Testis (tissue), 3 donors: ENCODE measurements around the gene SLC2A10. TPM values are rescaled to one million over a fixed set of nuclear protein-coding genes. Genes with fewer than 3 reads are reported as not detected.

Source experiments
- DNase-seq: peaks from one replicate; pipeline ENCODE4 v3.0.0-alpha.2; 2019
- H3K27ac ChIP-seq, 2 donors: fragments of 200-600 bp; sonication (generic); one replicate each; pipeline ENCODE4 v1.5.1; 2019
- H3K27me3 ChIP-seq: fragments of 200-600 bp; sonication (generic); one replicate; pipeline ENCODE4 v1.5.1; 2019
- H3K36me3 ChIP-seq: fragments of 200-600 bp; sonication (generic); one replicate; pipeline ENCODE4 v1.5.1; 2017; ENCODE audit warnings: low read depth; ENCODE audit errors: missing control alignments
- H3K4me1 ChIP-seq: fragments of 200-600 bp; sonication (generic); one replicate; pipeline ENCODE4 v1.5.1; 2019
- H3K4me3 ChIP-seq, 2 donors: fragments of 200-600 bp; sonication (generic); one replicate each; pipeline ENCODE4 v1.5.1; 2017 to 2019
- H3K9me3 ChIP-seq: fragments of 200-600 bp; sonication (generic); one replicate; pipeline ENCODE4 v1.5.1; 2017
- CTCF ChIP-seq, 3 experiments: fragments of 450-650 bp in 2 of 3; fragments of 200-600 bp in 1 of 3; sonication (generic) in 1 of 3; IDR thresholded peaks; one replicate each; pipeline ENCODE4 v1.5.1; 2016 to 2019; ENCODE audit warnings: antibody characterized with exemption in 3 of 3, mild to moderate bottlenecking in 2 of 3, moderate library complexity in 1 of 3
- POLR2A ChIP-seq: fragments of 450-650 bp; IDR thresholded peaks from one replicate; pipeline ENCODE4 v1.6.1; 2017; ENCODE audit warnings: antibody characterized with exemption, mild to moderate bottlenecking, moderate library complexity
- WGBS, 2 donors: methylation state at CpG; one replicate each; pipeline ENCODE4 v1.1.5; 2018; 5-methylcytosine and 5-hydroxymethylcytosine counted together
- intact Hi-C: fragments of 100-400 bp; cut with DNase I; formaldehyde crosslinking; loops from one replicate; pipeline ENCODE4 v1.15.1; 2023; ENCODE audit warnings: low total_unique reads
- polyA plus RNA-seq: library from polyadenylated mRNA; stranded (reverse); fragments of 350-450 nt; fragmentation: Illumina TruSeq; extraction: RNeasy Lipid Tissue Mini Kit (QIAGEN cat#74804); gene quantifications from one replicate; pipeline ENCODE4 v1.2.3, GENCODE V29; 2014; ENCODE audit warnings: low read depth, low replicate concordance; ENCODE audit not compliant: insufficient read depth
- total RNA-seq, 2 donors: library from RNA; depleted of rRNA; stranded (reverse); fragments of >200 nt; gene quantifications; one replicate each; pipeline ENCODE4 v1.2.3, GENCODE V29; 2016

SLC2A10 gene
- total and polyA plus RNA-seq, 3 donors from 2014 or later = 4.8 to 12.2 (median 12.0) TPM

DNA sequence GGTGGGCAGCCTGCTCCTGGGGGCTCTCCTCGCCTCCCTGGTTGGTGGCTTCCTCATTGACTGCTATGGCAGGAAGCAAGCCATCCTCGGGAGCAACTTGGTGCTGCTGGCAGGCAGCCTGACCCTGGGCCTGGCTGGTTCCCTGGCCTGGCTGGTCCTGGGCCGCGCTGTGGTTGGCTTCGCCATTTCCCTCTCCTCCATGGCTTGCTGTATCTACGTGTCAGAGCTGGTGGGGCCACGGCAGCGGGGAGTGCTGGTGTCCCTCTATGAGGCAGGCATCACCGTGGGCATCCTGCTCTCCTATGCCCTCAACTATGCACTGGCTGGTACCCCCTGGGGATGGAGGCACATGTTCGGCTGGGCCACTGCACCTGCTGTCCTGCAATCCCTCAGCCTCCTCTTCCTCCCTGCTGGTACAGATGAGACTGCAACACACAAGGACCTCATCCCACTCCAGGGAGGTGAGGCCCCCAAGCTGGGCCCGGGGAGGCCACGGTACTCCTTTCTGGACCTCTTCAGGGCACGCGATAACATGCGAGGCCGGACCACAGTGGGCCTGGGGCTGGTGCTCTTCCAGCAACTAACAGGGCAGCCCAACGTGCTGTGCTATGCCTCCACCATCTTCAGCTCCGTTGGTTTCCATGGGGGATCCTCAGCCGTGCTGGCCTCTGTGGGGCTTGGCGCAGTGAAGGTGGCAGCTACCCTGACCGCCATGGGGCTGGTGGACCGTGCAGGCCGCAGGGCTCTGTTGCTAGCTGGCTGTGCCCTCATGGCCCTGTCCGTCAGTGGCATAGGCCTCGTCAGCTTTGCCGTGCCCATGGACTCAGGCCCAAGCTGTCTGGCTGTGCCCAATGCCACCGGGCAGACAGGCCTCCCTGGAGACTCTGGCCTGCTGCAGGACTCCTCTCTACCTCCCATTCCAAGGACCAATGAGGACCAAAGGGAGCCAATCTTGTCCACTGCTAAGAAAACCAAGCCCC lies 16.0 kb downstream of the SLC2A10 start:
- intact Hi-C loops = no loop called here
- 96 to 97% methylated on average over 14 to 27 of the region's 27 CpGs for WGBS, 2 donors
- no peak overlapping the region for H3K4me3 ChIP-seq
- no peaks in the 10 kb centered on the region for H3K36me3 ChIP-seq
- TF ChIP-seq CTCF (IDR thresholded peaks at IDR 0.05) (no peak), POLR2A (no peak)
- H3K27me3 ChIP-seq = no peaks in the 10 kb centered on the region
- no peak for DNase-seq
- H3K4me1 ChIP-seq = no peaks in the 10 kb centered on the region
- H3K9me3 ChIP-seq = no peaks in the 10 kb centered on the region
- H3K27ac ChIP-seq = no peak overlapping the region

DNA sequence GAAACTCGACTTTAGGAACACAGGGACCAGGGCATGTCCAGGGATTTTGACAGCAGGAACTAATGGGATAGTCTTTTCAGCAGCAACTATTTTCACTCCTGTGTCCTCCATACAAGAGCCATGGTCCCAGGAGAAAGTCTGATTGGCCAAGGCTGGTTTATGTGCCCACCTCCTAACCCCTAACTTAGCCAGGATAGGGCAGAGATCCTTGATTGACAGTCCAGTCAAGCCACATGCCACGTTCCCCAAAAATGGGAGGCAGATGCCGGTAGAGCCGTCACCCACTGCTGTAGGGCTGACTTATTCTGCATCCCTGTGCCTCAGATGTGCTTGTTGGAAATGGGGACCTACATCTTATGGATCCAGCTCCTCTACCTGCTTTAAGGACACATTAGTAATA lies 22.3 kb downstream of the SLC2A10 start:
- no peaks in the 10 kb centered on the region for H3K36me3 ChIP-seq
- WGBS, 2 donors = 53 to 81% methylated on average over 4 of the region's 4 CpGs

GRCh38 chr20:46735436-46735835 lies 26.0 kb downstream of the SLC2A10 start:
- no peaks in the 10 kb centered on the region for H3K27me3 ChIP-seq
- intact Hi-C loops = no loop called here
- no peaks in the 10 kb centered on the region for H3K4me1 ChIP-seq
- TF ChIP-seq CTCF (IDR thresholded peaks at IDR 0.05) = no peak
- no peak for TF ChIP-seq POLR2A
- H3K4me3 ChIP-seq = no peak overlapping the region
- 90 to 98% methylated on average over 2 of the region's 2 CpGs for WGBS, 2 donors
- no peak for DNase-seq
- no peak overlapping the region for H3K27ac ChIP-seq
- no peaks in the 10 kb centered on the region for H3K36me3 ChIP-seq
- H3K9me3 ChIP-seq = no peaks in the 10 kb centered on the region

More for the DNA sequence above, 22.3 kb downstream of the SLC2A10 start:
- DNase-seq = peak; percentile 53
- Histone ChIP-seq H3K4me3 (no peak overlapping the region), H3K27ac (no peak overlapping the region), H3K4me1 (no peaks in the 10 kb centered on the region), H3K27me3 (no peaks in the 10 kb centered on the region), H3K9me3 (no peaks in the 10 kb centered on the region)
- TF ChIP-seq CTCF (IDR thresholded peaks at IDR 0.05) (no peak), POLR2A (no peak)
- intact Hi-C loops = no loop called here

DNA sequence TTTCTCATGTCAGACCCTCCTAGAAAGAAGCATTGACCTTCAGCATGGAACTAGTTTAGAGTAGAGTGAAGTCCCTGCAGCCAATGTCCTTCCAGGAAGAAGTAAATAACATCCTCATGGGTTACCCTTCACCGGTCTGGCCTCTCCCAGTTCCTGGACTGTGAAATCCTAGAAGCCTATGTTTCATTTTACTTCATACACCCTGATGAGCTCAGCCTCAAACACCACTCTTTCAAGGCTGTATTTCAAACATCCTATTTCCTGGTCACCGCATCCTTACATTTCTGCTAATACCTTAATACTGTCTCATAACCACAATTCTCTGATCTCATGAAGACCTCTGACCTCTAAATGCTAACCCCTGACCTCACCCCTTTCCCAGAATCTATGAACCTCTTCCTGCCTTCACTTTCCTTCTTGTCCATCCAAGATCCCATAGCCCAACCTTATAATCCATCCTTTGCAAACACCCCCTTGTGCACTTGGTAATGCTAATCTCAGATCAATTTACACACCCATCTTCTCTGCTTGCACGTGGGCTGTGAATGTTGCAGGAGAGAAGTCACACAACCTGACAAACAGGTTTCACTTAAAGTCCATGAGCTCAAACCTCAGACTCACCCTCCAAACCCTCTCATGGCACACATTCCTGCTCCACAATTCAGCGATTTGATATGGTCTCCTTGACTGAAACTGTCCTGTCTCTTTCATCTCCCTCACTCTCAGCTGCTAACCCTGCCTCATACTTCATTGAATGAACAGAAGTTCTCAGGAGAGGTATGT lies 30.2 kb downstream of the SLC2A10 start:
- H3K27me3 ChIP-seq = no peaks in the 10 kb centered on the region
- DNase-seq = no peak
- no peak overlapping the region for H3K27ac ChIP-seq
- intact Hi-C loops = no loop called here
- no peak for TF ChIP-seq CTCF (IDR thresholded peaks at IDR 0.05)
- TF ChIP-seq POLR2A = no peak
- 79 to 82% methylated on average over 4 of the region's 4 CpGs for WGBS, 2 donors
- H3K9me3 ChIP-seq = no peaks in the 10 kb centered on the region
- H3K36me3 ChIP-seq = no peaks in the 10 kb centered on the region
- no peaks in the 10 kb centered on the region for H3K4me1 ChIP-seq
- no peak overlapping the region for H3K4me3 ChIP-seq
